H1 (cell line): Measurements from ENCODE around the gene UBAP1L. TPM values are rescaled to one million over a fixed set of nuclear protein-coding genes. Genes with fewer than 3 reads are reported as not detected.

Experiments used
- CTCF ChIA-PET: fragments of 300-600 bp; sonication (Branson Sonifier 250); formaldehyde crosslinking; loops from one replicate; lab custom pipeline; 2021; ENCODE audit not compliant: partially characterized antibody; lab: Charles Lee
- POLR2A ChIA-PET: fragments of 300-600 bp; sonication (Branson Sonifier 250); formaldehyde crosslinking; loops from one replicate; lab custom pipeline; 2021; ENCODE audit warnings: inconsistent platforms; ENCODE audit not compliant: partially characterized antibody; lab: Charles Lee
- DNase-seq, 2 experiments: peaks; one replicate each; pipeline versions ENCODE4 v3.0.0 to v3.0.0-alpha.2; 2010 to 2022; ENCODE audit warnings: low spot score in 2 of 2, low read depth in 1 of 2, mixed read lengths in 1 of 2
- FAIRE-seq: peaks from 2 replicates; lab custom pipeline; 2011; peaks lifted over from hg19 to GRCh38; lab: Jason Lieb, UNC
- H2AFZ ChIP-seq: 2 replicates; pipeline ENCODE4 v1.8.1; 2012; ENCODE audit warnings: low read length, inconsistent platforms
- H2AK5ac ChIP-seq: 2 replicates; pipeline ENCODE4 v1.6.1; 2013; ENCODE audit warnings: low read depth, low read length
- H2BK120ac ChIP-seq: replicated peaks from 2 replicates; pipeline ENCODE3; 2013; ENCODE audit warnings: low read depth, low read length, inconsistent platforms
- H2BK12ac ChIP-seq: 2 replicates; pipeline ENCODE4 v1.6.1; 2013; ENCODE audit warnings: low read depth, low read length
- H2BK15ac ChIP-seq: 2 replicates; pipeline ENCODE4 v1.6.1; 2013; ENCODE audit warnings: low read length
- H2BK20ac ChIP-seq: 2 replicates; pipeline ENCODE4 v1.6.1; 2013; ENCODE audit warnings: low read length
- H2BK5ac ChIP-seq: 2 replicates; pipeline ENCODE4 v1.6.1; 2013; ENCODE audit warnings: low read depth, low read length
- H3K14ac ChIP-seq: 2 replicates; pipeline ENCODE4 v1.6.1; 2013; ENCODE audit warnings: inconsistent platforms; ENCODE audit not compliant: insufficient read length
- H3K18ac ChIP-seq: 2 replicates; pipeline ENCODE4 v1.6.1; 2013; ENCODE audit warnings: low read length; ENCODE audit errors: extremely low read depth
- H3K23ac ChIP-seq: 2 replicates; pipeline ENCODE4 v1.6.1; 2013; ENCODE audit warnings: inconsistent platforms; ENCODE audit not compliant: insufficient read length
- H3K23me2 ChIP-seq: 2 replicates; pipeline ENCODE4 v1.6.1; 2013; ENCODE audit warnings: low read depth, low read length
- H3K27ac ChIP-seq: 2 replicates; pipeline ENCODE4 v1.6.1; 2011; ENCODE audit warnings: low read depth, low read length, inconsistent platforms
- H3K27me3 ChIP-seq, 4 experiments: replicated peaks in 1 of 4; 1 replicate in 1 of 4; 2 replicates in 3 of 4; pipeline versions ENCODE4 v1.6.1 to v1.8.1; 2011 to 2013; ENCODE audit warnings: low read length in 3 of 4, mild to moderate bottlenecking in 3 of 4, inconsistent platforms in 2 of 4, mixed read lengths in 2 of 4, moderate library complexity in 1 of 4; ENCODE audit not compliant: control insufficient read depth in 3 of 4, insufficient read depth in 3 of 4; ENCODE audit errors: extremely low read depth in 1 of 4
- H3K36me3 ChIP-seq, 4 experiments: 2 replicates each; pipeline versions ENCODE4 v1.6.1 to v1.8.1; 2011 to 2013; ENCODE audit warnings: mild to moderate bottlenecking in 4 of 4, low read length in 3 of 4, moderate library complexity in 2 of 4, control low read depth in 1 of 4, inconsistent platforms in 1 of 4; ENCODE audit not compliant: insufficient read depth in 4 of 4, control insufficient read depth in 2 of 4
- H3K4ac ChIP-seq: replicated peaks from 2 replicates; pipeline ENCODE3; 2013; ENCODE audit warnings: low read length, low read depth, mixed read lengths, inconsistent platforms; ENCODE audit not compliant: insufficient read length
- H3K4me1 ChIP-seq, 4 experiments: replicated peaks in 1 of 4; 1 replicate in 1 of 4; 2 replicates in 3 of 4; pipeline versions ENCODE4 v1.6.1 to v1.8.1; 2011 to 2013; ENCODE audit warnings: low read length in 3 of 4, inconsistent platforms in 2 of 4, mixed read lengths in 1 of 4; ENCODE audit not compliant: insufficient read depth in 4 of 4, control insufficient read depth in 3 of 4
- H3K4me2 ChIP-seq, 2 experiments: 2 replicates each; pipeline versions ENCODE4 v1.6.1 to v1.8.1; 2011 to 2013; ENCODE audit warnings: low read depth in 2 of 2, low read length in 2 of 2, control low read depth in 1 of 2, inconsistent platforms in 1 of 2, mild to moderate bottlenecking in 1 of 2; ENCODE audit not compliant: insufficient read depth in 1 of 2
- H3K4me3 ChIP-seq, 4 experiments: fragments of 200-600, 300-600 bp in 1 of 4; sonication (generic), shearing (Covaris generic), sonication (Bioruptor Twin) in 1 of 4; 2 replicates each; pipeline versions ENCODE4 v1.5.1 to v1.8.1; 2011 to 2016; ENCODE audit warnings: low read length in 4 of 4, low read depth in 3 of 4, control low read depth in 2 of 4, inconsistent platforms in 2 of 4, mild to moderate bottlenecking in 2 of 4, mixed read lengths in 1 of 4, moderate library complexity in 1 of 4; ENCODE audit not compliant: insufficient read depth in 2 of 4; ENCODE audit errors: extremely low read depth in 1 of 4
- H3K56ac ChIP-seq: replicated peaks from 2 replicates; pipeline ENCODE3; 2013; ENCODE audit warnings: low read depth, mild to moderate bottlenecking, mixed read lengths, low read length, inconsistent platforms; ENCODE audit not compliant: insufficient read length
- H3K79me1 ChIP-seq: 2 replicates; pipeline ENCODE4 v1.6.1; 2013; ENCODE audit warnings: low read depth, low read length, control low read depth
- H3K79me2 ChIP-seq, 2 experiments: 2 replicates each; pipeline versions ENCODE4 v1.6.1 to v1.8.1; 2012 to 2013; ENCODE audit warnings: low read length in 2 of 2, mild to moderate bottlenecking in 2 of 2, inconsistent platforms in 1 of 2; ENCODE audit not compliant: insufficient read depth in 2 of 2, control insufficient read depth in 1 of 2
- H3K9ac ChIP-seq, 4 experiments: replicated peaks in 1 of 4; 1 replicate in 1 of 4; 2 replicates in 3 of 4; pipeline versions ENCODE4 v1.6.1 to v1.8.1; 2011 to 2013; ENCODE audit warnings: low read depth in 3 of 4, low read length in 3 of 4, control low read depth in 2 of 4, mild to moderate bottlenecking in 2 of 4, moderate library complexity in 2 of 4, inconsistent platforms in 1 of 4; ENCODE audit errors: extremely low read depth in 1 of 4
- H3K9me3 ChIP-seq, 2 experiments: 2 replicates each; pipeline versions ENCODE4 v1.6.1 to v1.8.1; 2012 to 2013; ENCODE audit warnings: mild to moderate bottlenecking in 2 of 2, moderate library complexity in 2 of 2, control low read depth in 1 of 2, inconsistent platforms in 1 of 2, low read depth in 1 of 2, low read length in 1 of 2, mixed read lengths in 1 of 2; ENCODE audit not compliant: insufficient read depth in 2 of 2
- H4K20me1 ChIP-seq, 2 experiments: replicated peaks in 1 of 2; 2 replicates each; pipeline versions ENCODE3 to v1.8.1; 2011 to 2013; ENCODE audit warnings: inconsistent platforms in 2 of 2, low read length in 2 of 2, mild to moderate bottlenecking in 1 of 2; ENCODE audit not compliant: insufficient read depth in 2 of 2, control insufficient read depth in 1 of 2
- H4K5ac ChIP-seq: 2 replicates; pipeline ENCODE4 v1.6.1; 2013; ENCODE audit warnings: low read length, low read depth, mixed read lengths, inconsistent platforms; ENCODE audit not compliant: insufficient read length
- H4K8ac ChIP-seq: 2 replicates; pipeline ENCODE4 v1.8.0; 2013; ENCODE audit warnings: mild to moderate bottlenecking, moderate library complexity, low read length, inconsistent platforms; ENCODE audit not compliant: insufficient read depth; ENCODE audit errors: extremely low read depth
- H4K91ac ChIP-seq: replicated peaks from 2 replicates; pipeline ENCODE3; 2013; ENCODE audit warnings: low read length, mixed read lengths, inconsistent platforms; ENCODE audit not compliant: insufficient read length
- BACH1 ChIP-seq: IDR thresholded peaks from 2 replicates; pipeline ENCODE4 v1.6.1; 2012; ENCODE audit warnings: low read length, improper control_type of control experiment
- EGR1 ChIP-seq: IDR thresholded peaks from 2 replicates; pipeline ENCODE4 v1.6.1; 2011; ENCODE audit warnings: low read depth, low read length, borderline replicate concordance
- MAFK ChIP-seq: IDR thresholded peaks from 2 replicates; pipeline ENCODE4 v1.6.1; 2012; ENCODE audit warnings: low read depth, mild to moderate bottlenecking, improper control_type of control experiment, low read length
- RNF2 ChIP-seq: fragments of 200-900, 300-1000 bp; sonication (generic); IDR thresholded peaks from 2 replicates; pipeline ENCODE4 v1.7.1; 2016; ENCODE audit warnings: borderline replicate concordance, low read depth, mild to moderate bottlenecking, antibody characterized with exemption, low read length; ENCODE audit not compliant: poor library complexity, severe bottlenecking; ENCODE audit errors: missing control alignments
- RXRA ChIP-seq: IDR thresholded peaks from 2 replicates; pipeline ENCODE4 v1.6.1; 2011; ENCODE audit warnings: low read depth, mild to moderate bottlenecking, low read length, moderate library complexity; ENCODE audit not compliant: insufficient read depth
- SIX5 ChIP-seq: IDR thresholded peaks from 2 replicates; pipeline ENCODE4 v1.6.1; 2011; ENCODE audit warnings: mild to moderate bottlenecking, low read depth, low read length
- TAF1 ChIP-seq: IDR thresholded peaks from 2 replicates; pipeline ENCODE4 v1.6.1; 2011; ENCODE audit warnings: mild to moderate bottlenecking, low read depth, low read length
- ZNF274 ChIP-seq: IDR thresholded peaks from 2 replicates; pipeline ENCODE4 v1.7.0; 2012; ENCODE audit warnings: low read length, borderline replicate concordance; ENCODE audit errors: extremely low read depth
- WGBS, 2 experiments: shearing (Covaris generic) in 1 of 2; methylation state at CpG; one replicate each; pipeline versions ENCODE4 v1.1.6 to v1.1.7; 2013 to 2015; ENCODE audit warnings: low lambda C conversion rate in 2 of 2, mixed read lengths in 2 of 2, inconsistent platforms in 1 of 2, low coverage in 1 of 2, missing lambda C conversion rate in 1 of 2; ENCODE audit not compliant: insufficient replicate concordance in 2 of 2, insufficient coverage in 1 of 2, insufficient read length in 1 of 2; ENCODE audit errors: extremely low coverage in 1 of 2, missing lambda C conversion rate in 1 of 2; 5-methylcytosine and 5-hydroxymethylcytosine counted together
- polyA plus RNA-seq, 7 experiments: library from polyadenylated mRNA; depleted of rRNA in 3 of 7; stranded (reverse) in 5 of 7; unstranded in 2 of 7; fragments of >200 nt in 5 of 7; fragments of 200-250 nt in 2 of 7; gene quantifications; 1 replicate in 5 of 7; 2 replicates in 1 of 7; 4 replicates in 1 of 7; pipeline versions ENCODE4 v1.2.1 to v1.2.3, GENCODE V29; 2011 to 2013; ENCODE audit warnings: missing spikeins in 2 of 7, mixed read lengths in 2 of 7
- total RNA-seq: library from RNA; stranded (reverse); fragmentation: NEBNext Ultra II Directional; extraction: Animal tissue kit (Norgen Biotek cat#: 25700); gene quantifications from 2 replicates; pipeline ENCODE4 v1.2.1, GENCODE V29; 2021
- TF ChIP-seq, protein P1 (sequence below): IDR thresholded peaks from 2 replicates; pipeline ENCODE4 v1.6.1; 2011; ENCODE audit warnings: low read length, improper control_type of control experiment
- TF ChIP-seq, protein P2 (sequence below): IDR thresholded peaks from 2 replicates; pipeline ENCODE4 v1.6.1; 2012; ENCODE audit warnings: inconsistent platforms

UBAP1L gene
- total and polyA plus RNA-seq, 2 of the 8 experiments (the other 6 are each of a cell fraction or from before 2014, with no cell fraction given) = 0.67 to 1.7 TPM

DNA sequence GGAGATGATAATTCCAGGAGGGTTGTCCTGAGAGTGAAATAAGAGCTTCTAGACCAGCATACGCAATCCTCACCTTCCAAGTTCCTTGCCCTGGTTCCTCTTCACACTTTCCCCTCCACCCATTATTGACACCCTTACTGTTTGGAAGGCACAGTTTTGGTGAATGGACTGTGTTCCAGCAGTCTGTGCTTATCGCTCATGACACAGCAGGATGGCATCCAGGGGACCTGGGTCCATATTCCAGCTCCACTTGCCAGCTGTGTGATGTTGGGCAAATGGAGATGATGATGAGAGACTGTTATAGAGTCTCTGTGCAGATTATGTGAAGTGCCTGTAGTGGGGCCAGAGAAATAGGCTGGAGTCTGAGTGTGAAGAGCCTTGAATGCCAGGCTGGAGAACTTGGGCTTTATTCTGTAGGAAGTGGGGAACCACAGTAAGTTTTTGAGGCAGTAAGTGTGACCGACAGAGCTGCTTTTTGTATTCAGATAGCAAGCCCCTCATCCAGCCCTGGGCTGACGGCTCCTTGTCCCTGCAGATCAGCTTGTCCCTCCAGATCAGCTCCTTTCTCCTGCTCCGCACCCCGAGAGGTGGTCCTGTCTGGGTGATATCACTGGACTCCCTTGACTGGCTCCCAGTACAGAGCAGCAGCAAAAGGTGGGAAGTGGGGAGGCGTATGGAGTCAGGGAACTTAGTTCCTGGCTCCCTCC is 30.3 kb downstream of the UBAP1L start:
- H2BK12ac ChIP-seq = peak overlapping the region; percentile 97; the same call in 1 of the 2 replicates
- H3K9ac ChIP-seq = no peak overlapping the region
- H4K91ac ChIP-seq = peak overlapping the region; percentile 49
- FAIRE-seq (no peak), DNase-seq (no peak)
- H3K36me3 ChIP-seq = no peaks in the 10 kb centered on the region
- H2BK120ac ChIP-seq = no peak overlapping the region
- H3K79me1 ChIP-seq = no peaks in the 10 kb centered on the region
- H4K20me1 ChIP-seq = no peaks in the 10 kb centered on the region
- no peak overlapping the region; a peak in 1 of 4 replicates for H3K4me2 ChIP-seq
- no peak overlapping the region for H2AFZ ChIP-seq
- H3K56ac ChIP-seq = no peak overlapping the region
- H3K4me1 ChIP-seq = peaks cover 15 to 32% (median 23%) of the 10 kb centered on the region in 4 experiments
- H3K14ac ChIP-seq = no peak overlapping the region
- peak overlapping the region; percentile 38; the same call in 1 of the 2 replicates for H2BK20ac ChIP-seq
- CTCF ChIA-PET = interaction anchor here (1.0 to 32.9 kb wide), 8 partner anchors 9 to 352 kb away, joined by 3 to 1213 read pairs (median 44); partner anchors contain the start of genes KBTBD13, RASL12 and SLC51B
- no peaks in the 10 kb centered on the region for H3K79me2 ChIP-seq
- POLR2A ChIA-PET = interaction anchor here (1.0 to 14.5 kb wide), 6 partner anchors 8 to 187 kb away, joined by 3 to 93 read pairs (median 6); partner anchors contain the start of genes KBTBD13 and RASL12
- peak overlapping the region; percentile 47; the same call in 1 of the 2 replicates for H2AK5ac ChIP-seq
- H2BK15ac ChIP-seq = peak overlapping the region; percentile 93
- no peak overlapping the region for H3K27ac ChIP-seq
- WGBS, 2 experiments = 84% methylated on average over 7 of the region's 7 CpGs; no CpG with 5 or more reads in 1 of the 2 experiments
- peak overlapping the region; percentile 60; the same call in 1 of the 2 replicates for H2BK5ac ChIP-seq
- no peaks in the 10 kb centered on the region; the same call in 1 of the 2 replicates for H3K23me2 ChIP-seq
- peaks cover 0 to 7% (median 4%) of the 10 kb centered on the region in 4 experiments; a peak in 5 of 7 replicates for H3K27me3 ChIP-seq
- H3K18ac ChIP-seq = no peak overlapping the region
- H4K5ac ChIP-seq = no peak overlapping the region
- H3K9me3 ChIP-seq = no peaks in the 10 kb centered on the region
- H3K23ac ChIP-seq = no peak overlapping the region
- no peak overlapping the region for H4K8ac ChIP-seq
- H3K4ac ChIP-seq = peak overlapping the region; percentile 75
- H3K4me3 ChIP-seq = no peak overlapping the region
- no peak for TF ChIP-seq EGR1
- no peak for TF ChIP-seq RXRA
- TF ChIP-seq BACH1 = no peak
- TF ChIP-seq MAFK = no peak
- TF ChIP-seq TAF1 = no peak
- no peak for TF ChIP-seq RNF2
- TF ChIP-seq, protein P1, sequence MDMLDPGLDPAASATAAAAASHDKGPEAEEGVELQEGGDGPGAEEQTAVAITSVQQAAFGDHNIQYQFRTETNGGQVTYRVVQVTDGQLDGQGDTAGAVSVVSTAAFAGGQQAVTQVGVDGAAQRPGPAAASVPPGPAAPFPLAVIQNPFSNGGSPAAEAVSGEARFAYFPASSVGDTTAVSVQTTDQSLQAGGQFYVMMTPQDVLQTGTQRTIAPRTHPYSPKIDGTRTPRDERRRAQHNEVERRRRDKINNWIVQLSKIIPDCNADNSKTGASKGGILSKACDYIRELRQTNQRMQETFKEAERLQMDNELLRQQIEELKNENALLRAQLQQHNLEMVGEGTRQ = no peak
- no peak for TF ChIP-seq SIX5
- no peak for TF ChIP-seq ZNF274
- TF ChIP-seq, protein P2, sequence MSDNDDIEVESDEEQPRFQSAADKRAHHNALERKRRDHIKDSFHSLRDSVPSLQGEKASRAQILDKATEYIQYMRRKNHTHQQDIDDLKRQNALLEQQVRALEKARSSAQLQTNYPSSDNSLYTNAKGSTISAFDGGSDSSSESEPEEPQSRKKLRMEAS = no peak
